SK-N-SH (cell line): Measurements from ENCODE around the gene PLCB1. TPM values are rescaled to one million over a fixed set of nuclear protein-coding genes. Genes with fewer than 3 reads are reported as not detected.

Source experiments
- CTCF ChIA-PET: fragments of 300-600, 350-600 bp; formaldehyde crosslinking; extraction: SDS; loops from one replicate; lab custom pipeline; 2021; lab: Yijun Ruan, JAX
- POLR2A ChIA-PET: fragments of 350-600 bp; sonication (Branson Sonifier 250); formaldehyde crosslinking; extraction: SDS; loops from one replicate; lab custom pipeline; 2020; ENCODE audit warnings: antibody characterized with exemption, inconsistent platforms; lab: Yijun Ruan, JAX
- DNase-seq: peaks from one replicate; pipeline ENCODE4 v3.0.0; 2012
- H2AFZ ChIP-seq: fragments of 200-600 bp; sonication (generic); 2 replicates; pipeline ENCODE4 v1.8.1; 2016; ENCODE audit warnings: antibody characterized with exemption, mild to moderate bottlenecking, low read depth
- H3F3A ChIP-seq: fragments of 200-600 bp; sonication (generic); replicated peaks from 2 replicates; pipeline ENCODE3; 2016; ENCODE audit warnings: antibody characterized with exemption, mild to moderate bottlenecking; ENCODE audit not compliant: insufficient read depth
- H3K27ac ChIP-seq, 2 experiments: fragments of 200-500 bp in 1 of 2; fragments of 200-600 bp in 1 of 2; sonication (Bioruptor generic) in 1 of 2; sonication (generic), shearing (Covaris generic) in 1 of 2; 2 replicates each; pipeline versions ENCODE4 v1.5.1 to v1.6.1; 2014 to 2016; ENCODE audit warnings: low read depth in 2 of 2, inconsistent platforms in 1 of 2, low read length in 1 of 2, mild to moderate bottlenecking in 1 of 2, mixed read lengths in 1 of 2
- H3K27me3 ChIP-seq: fragments of 200-600 bp; sonication (generic), shearing (Covaris generic); 2 replicates; pipeline ENCODE4 v1.6.1; 2016; ENCODE audit warnings: mixed run types; ENCODE audit not compliant: insufficient read depth
- H3K36me3 ChIP-seq, 2 experiments: fragments of 200-500 bp in 1 of 2; fragments of 200-600 bp in 1 of 2; sonication (Bioruptor generic) in 1 of 2; sonication (generic) in 1 of 2; replicated peaks in 1 of 2; 2 replicates each; pipeline versions ENCODE3 to v1.5.1; 2014 to 2016; ENCODE audit warnings: low read length in 1 of 2, mild to moderate bottlenecking in 1 of 2; ENCODE audit not compliant: insufficient read depth in 2 of 2, control insufficient read depth in 1 of 2
- H3K4me1 ChIP-seq, 2 experiments: fragments of 200-500 bp in 1 of 2; fragments of 200-600 bp in 1 of 2; sonication (Bioruptor generic) in 1 of 2; sonication (generic), shearing (Covaris generic) in 1 of 2; 2 replicates each; pipeline versions ENCODE4 v1.5.1 to v1.6.1; 2014 to 2016; ENCODE audit warnings: low read depth in 1 of 2, low read length in 1 of 2, mixed run types in 1 of 2; ENCODE audit not compliant: insufficient read depth in 2 of 2, control insufficient read depth in 1 of 2
- H3K4me2 ChIP-seq: fragments of 200-600 bp; sonication (generic), shearing (Covaris generic); 2 replicates; pipeline ENCODE4 v1.6.1; 2017; ENCODE audit warnings: mixed run types
- H3K4me3 ChIP-seq, 2 experiments: fragments of 200-500 bp in 1 of 2; fragments of 200-600 bp in 1 of 2; sonication (Bioruptor generic) in 1 of 2; sonication (generic), shearing (Covaris generic) in 1 of 2; 2 replicates each; pipeline versions ENCODE4 v1.5.1 to v1.8.1; 2014 to 2016; ENCODE audit warnings: low read depth in 2 of 2, inconsistent platforms in 1 of 2, low read length in 1 of 2, mild to moderate bottlenecking in 1 of 2, mixed read lengths in 1 of 2, moderate library complexity in 1 of 2
- H3K79me2 ChIP-seq: fragments of 200-600 bp; sonication (generic); 2 replicates; pipeline ENCODE4 v1.8.1; 2017; ENCODE audit warnings: mild to moderate bottlenecking; ENCODE audit not compliant: insufficient read depth
- H3K9ac ChIP-seq: fragments of 200-600 bp; sonication (generic); 2 replicates; pipeline ENCODE4 v1.6.1; 2017; ENCODE audit warnings: mixed run types
- H3K9me2 ChIP-seq: fragments of 200-600 bp; sonication (generic); 2 replicates; pipeline ENCODE4 v1.6.1; 2017; ENCODE audit warnings: mixed run types
- H3K9me3 ChIP-seq: fragments of 200-600 bp; sonication (generic); 2 replicates; pipeline ENCODE4 v1.6.1; 2017; ENCODE audit warnings: mixed run types, mild to moderate bottlenecking, moderate library complexity
- H4K20me1 ChIP-seq: fragments of 200-600 bp; sonication (generic); 2 replicates; pipeline ENCODE4 v1.6.1; 2017; ENCODE audit warnings: mild to moderate bottlenecking, mixed run types; ENCODE audit not compliant: insufficient read depth
- CHD2 ChIP-seq: fragments of 150-350 bp; IDR thresholded peaks from 2 replicates; pipeline ENCODE4 v1.6.1; 2018; ENCODE audit warnings: low read length; ENCODE audit not compliant: partially characterized antibody
- EP300 ChIP-seq, 2 experiments: IDR thresholded peaks; 2 replicates each; pipeline versions ENCODE4 v1.4.0 to v1.6.1; 2012; ENCODE audit warnings: borderline replicate concordance in 1 of 2, low read depth in 1 of 2, low read length in 1 of 2
- FOXJ3 ChIP-seq: sonication (generic); formaldehyde crosslinking; IDR thresholded peaks from 2 replicates; pipeline ENCODE4 v1.5.1; 2020; ENCODE audit warnings: mild to moderate bottlenecking, missing genetic modification reagents
- FOXM1 ChIP-seq: IDR thresholded peaks from 2 replicates; pipeline ENCODE4 v1.4.0; 2012; ENCODE audit warnings: low read depth, mild to moderate bottlenecking
- GABPA ChIP-seq: IDR thresholded peaks from 2 replicates; pipeline ENCODE4 v1.4.0; 2012; ENCODE audit warnings: low read depth, mild to moderate bottlenecking
- GATA2 ChIP-seq: sonication (generic); formaldehyde crosslinking; IDR thresholded peaks from 2 replicates; pipeline ENCODE4 v1.5.0; 2020; ENCODE audit warnings: mild to moderate bottlenecking, missing genetic modification reagents
- MEF2A ChIP-seq: IDR thresholded peaks from 2 replicates; pipeline ENCODE4 v1.4.0; 2012; ENCODE audit warnings: low read depth, borderline replicate concordance
- MXI1 ChIP-seq: IDR thresholded peaks from 2 replicates; pipeline ENCODE4 v1.6.1; 2012; ENCODE audit warnings: mild to moderate bottlenecking, low read depth, low read length, improper control_type of control experiment
- POLR2AphosphoS5 ChIP-seq: IDR thresholded peaks from 2 replicates; pipeline ENCODE4 v1.6.1; 2012; ENCODE audit warnings: low read depth, low read length
- RAD21 ChIP-seq: IDR thresholded peaks from 2 replicates; pipeline ENCODE4 v1.6.1; 2012; ENCODE audit warnings: mild to moderate bottlenecking, low read length
- SIN3A ChIP-seq: IDR thresholded peaks from 2 replicates; pipeline ENCODE4 v1.6.1; 2012; ENCODE audit warnings: low read depth, mild to moderate bottlenecking, low read length, moderate library complexity, borderline replicate concordance
- YY1 ChIP-seq: IDR thresholded peaks from 2 replicates; pipeline ENCODE4 v1.4.0; 2012; ENCODE audit warnings: low read depth, mild to moderate bottlenecking
- WGBS: methylation state at CpG from one replicate; pipeline ENCODE4 v1.1.6; 2017; ENCODE audit warnings: low lambda C conversion rate; 5-methylcytosine and 5-hydroxymethylcytosine counted together
- polyA plus RNA-seq, 3 experiments: library from polyadenylated mRNA; depleted of rRNA; stranded (reverse); fragments of >200 nt; gene quantifications; 2 replicates each; pipeline ENCODE4 v1.2.3, GENCODE V29; 2012
- TF ChIP-seq, protein P1 (sequence below): IDR thresholded peaks from 2 replicates; pipeline ENCODE4 v1.6.1; 2012; ENCODE audit warnings: mild to moderate bottlenecking, low read depth, low read length, moderate library complexity
- TF ChIP-seq, protein P2 (sequence below): fragments of 150-350 bp; IDR thresholded peaks from 2 replicates; pipeline ENCODE4 v1.6.1; 2016; ENCODE audit warnings: mild to moderate bottlenecking, low read depth, low read length

The PLCB1 gene
- polyA plus RNA-seq, 1 of the 3 experiments (the other 2 are of a cell fraction): 10.5 TPM

DNA sequence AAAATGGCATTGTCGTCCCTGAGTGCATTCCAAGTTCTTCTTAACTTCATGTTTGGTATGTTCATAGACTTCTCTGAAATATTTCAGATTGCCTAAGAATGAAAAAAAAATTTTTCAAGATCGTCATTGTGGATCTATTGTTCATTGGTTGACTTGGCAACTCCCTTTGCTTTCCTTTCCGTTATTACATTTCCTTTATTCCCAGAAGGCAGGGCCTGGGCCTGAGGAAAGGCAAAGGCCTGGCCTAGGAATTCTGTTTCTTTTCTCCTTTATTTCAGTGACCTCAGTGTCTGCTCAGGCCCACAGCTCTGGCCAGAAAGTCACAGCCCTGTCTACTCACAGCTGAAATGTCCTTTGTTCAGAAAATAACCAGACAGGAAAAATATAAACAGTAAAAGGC, 535.2 kb downstream of the PLCB1 start (continued):
- TF ChIP-seq FOXM1 (no peak), YY1 (no peak)
- TF ChIP-seq, all 33 proteins: peak for 0

DNA sequence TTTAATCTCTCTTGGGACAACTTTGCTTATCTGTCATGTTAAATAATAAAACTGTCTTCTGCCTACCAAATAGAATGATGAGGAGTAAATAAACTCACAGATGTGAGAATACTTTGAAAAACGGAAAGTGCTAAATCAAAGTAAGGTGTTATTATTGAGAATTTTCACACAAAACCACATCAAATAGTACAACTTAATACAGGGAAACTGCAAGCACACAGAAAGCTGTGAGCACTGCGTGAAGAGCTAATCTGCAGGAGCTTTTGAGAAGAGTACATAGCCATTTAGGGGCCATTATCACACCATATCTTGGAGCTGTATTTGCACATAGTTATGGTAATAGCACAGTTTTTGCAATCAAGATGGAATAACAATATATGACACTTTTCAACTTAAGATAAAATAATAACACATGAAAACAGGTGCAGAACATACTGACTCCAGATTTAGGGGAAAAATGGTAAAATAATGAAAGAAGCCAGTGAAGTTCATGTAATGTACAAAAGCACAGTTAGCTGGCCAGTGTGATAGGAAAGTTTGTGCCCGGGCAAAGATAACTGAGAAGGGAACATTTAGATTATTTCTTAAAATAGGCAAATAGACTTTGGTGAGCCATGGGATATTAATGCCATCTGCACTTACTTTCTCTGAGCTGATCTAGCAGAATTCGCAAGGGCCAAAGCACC, 538.3 kb downstream of the PLCB1 start:
- Histone ChIP-seq H3K27me3 (no peaks in the 10 kb centered on the region), H3K9ac (no peak overlapping the region)
- CTCF ChIA-PET: interaction anchor here (0.6 to 9.3 kb wide), 6 partner anchors 8 to 1776 kb away, joined by 3 to 40 read pairs (median 4); no protein-coding TSS in a partner anchor

More for the DNA sequence above, 538.3 kb downstream of the PLCB1 start:
- Histone ChIP-seq H3K9me3 (no peaks in the 10 kb centered on the region), H3K79me2 (no peaks in the 10 kb centered on the region), H3K4me1 (peaks cover 0 to 23% of the 10 kb centered on the region in 2 experiments; a peak in 2 of 4 replicates), H3K4me3 (no peak overlapping the region), H3F3A (no peaks in the 10 kb centered on the region), H4K20me1 (no peaks in the 10 kb centered on the region), H3K4me2 (no peak overlapping the region), H3K36me3 (peaks cover 4 to 15% of the 10 kb centered on the region in 2 experiments), H3K9me2 (no peaks in the 10 kb centered on the region), H3K27ac (peak overlapping the region in 1 of 2 experiments; percentile 86; a peak in 2 of 4 replicates), H2AFZ (no peak overlapping the region)
- no peak for TF ChIP-seq RAD21
- no peak for TF ChIP-seq MEF2A
- no peak for TF ChIP-seq FOXJ3 (CRISPR knock-in tag)
- TF ChIP-seq EP300 (IDR thresholded peaks at IDR 0.05; ENCODE audit: borderline replicate concordance in 1 of 2, low read depth in 1 of 2, low read length in 1 of 2): no peak
- TF ChIP-seq MXI1: no peak
- TF ChIP-seq, protein P1, sequence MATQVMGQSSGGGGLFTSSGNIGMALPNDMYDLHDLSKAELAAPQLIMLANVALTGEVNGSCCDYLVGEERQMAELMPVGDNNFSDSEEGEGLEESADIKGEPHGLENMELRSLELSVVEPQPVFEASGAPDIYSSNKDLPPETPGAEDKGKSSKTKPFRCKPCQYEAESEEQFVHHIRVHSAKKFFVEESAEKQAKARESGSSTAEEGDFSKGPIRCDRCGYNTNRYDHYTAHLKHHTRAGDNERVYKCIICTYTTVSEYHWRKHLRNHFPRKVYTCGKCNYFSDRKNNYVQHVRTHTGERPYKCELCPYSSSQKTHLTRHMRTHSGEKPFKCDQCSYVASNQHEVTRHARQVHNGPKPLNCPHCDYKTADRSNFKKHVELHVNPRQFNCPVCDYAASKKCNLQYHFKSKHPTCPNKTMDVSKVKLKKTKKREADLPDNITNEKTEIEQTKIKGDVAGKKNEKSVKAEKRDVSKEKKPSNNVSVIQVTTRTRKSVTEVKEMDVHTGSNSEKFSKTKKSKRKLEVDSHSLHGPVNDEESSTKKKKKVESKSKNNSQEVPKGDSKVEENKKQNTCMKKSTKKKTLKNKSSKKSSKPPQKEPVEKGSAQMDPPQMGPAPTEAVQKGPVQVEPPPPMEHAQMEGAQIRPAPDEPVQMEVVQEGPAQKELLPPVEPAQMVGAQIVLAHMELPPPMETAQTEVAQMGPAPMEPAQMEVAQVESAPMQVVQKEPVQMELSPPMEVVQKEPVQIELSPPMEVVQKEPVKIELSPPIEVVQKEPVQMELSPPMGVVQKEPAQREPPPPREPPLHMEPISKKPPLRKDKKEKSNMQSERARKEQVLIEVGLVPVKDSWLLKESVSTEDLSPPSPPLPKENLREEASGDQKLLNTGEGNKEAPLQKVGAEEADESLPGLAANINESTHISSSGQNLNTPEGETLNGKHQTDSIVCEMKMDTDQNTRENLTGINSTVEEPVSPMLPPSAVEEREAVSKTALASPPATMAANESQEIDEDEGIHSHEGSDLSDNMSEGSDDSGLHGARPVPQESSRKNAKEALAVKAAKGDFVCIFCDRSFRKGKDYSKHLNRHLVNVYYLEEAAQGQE: no peak
- TF ChIP-seq FOXM1: no peak
- TF ChIP-seq GABPA: no peak
- TF ChIP-seq, protein P2, sequence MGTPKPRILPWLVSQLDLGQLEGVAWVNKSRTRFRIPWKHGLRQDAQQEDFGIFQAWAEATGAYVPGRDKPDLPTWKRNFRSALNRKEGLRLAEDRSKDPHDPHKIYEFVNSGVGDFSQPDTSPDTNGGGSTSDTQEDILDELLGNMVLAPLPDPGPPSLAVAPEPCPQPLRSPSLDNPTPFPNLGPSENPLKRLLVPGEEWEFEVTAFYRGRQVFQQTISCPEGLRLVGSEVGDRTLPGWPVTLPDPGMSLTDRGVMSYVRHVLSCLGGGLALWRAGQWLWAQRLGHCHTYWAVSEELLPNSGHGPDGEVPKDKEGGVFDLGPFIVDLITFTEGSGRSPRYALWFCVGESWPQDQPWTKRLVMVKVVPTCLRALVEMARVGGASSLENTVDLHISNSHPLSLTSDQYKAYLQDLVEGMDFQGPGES: no peak
- no peak for TF ChIP-seq CHD2
- TF ChIP-seq SIN3A: no peak
- TF ChIP-seq POLR2AphosphoS5: no peak
- TF ChIP-seq GATA2 (CRISPR knock-in tag): no peak
- WGBS: 77% methylated on average over 4 of the region's 4 CpGs
- no peak for DNase-seq
- POLR2A ChIA-PET: interaction anchor here (0.9 kb wide), 1 partner anchor 43 kb away, joined by 3 read pairs; no protein-coding TSS in a partner anchor
